ENCODE results near the gene ADAT3.

GRCh38 chr19:1941146-1942077 lies 36.2 kb downstream of the ADAT3 start, which contains the start of gene CSNK1G2:
- no peak for TF ChIP-seq CTCF (IDR thresholded peaks at IDR 0.05)
- no peak for TF ChIP-seq EZH2 (IDR thresholded peaks at IDR 0.05; ENCODE audit: borderline replicate concordance, insufficient read depth, low read depth, low read length, poor library complexity, severe bottlenecking)
